GM23248 (cell line): ENCODE measurements around the gene MXI1.

Experiments
- EZH2 ChIP-seq: fragments of 200-600 bp; sonication (generic); IDR thresholded peaks from 2 replicates; pipeline ENCODE4 v1.6.1; 2018; ENCODE audit warnings: antibody characterized with exemption, mild to moderate bottlenecking; ENCODE audit not compliant: insufficient read depth, poor library complexity, severe bottlenecking
- EZH2phosphoT487 ChIP-seq: fragments of 200-600 bp; sonication (generic); IDR thresholded peaks from 2 replicates; pipeline ENCODE4 v1.6.1; 2018; ENCODE audit warnings: antibody characterized with exemption, moderate library complexity, mild to moderate bottlenecking, low read depth; ENCODE audit not compliant: insufficient read depth

- no peak for TF ChIP-seq EZH2
- TF ChIP-seq EZH2phosphoT487: no peak
Observed at GRCh38 chr10:110258542-110258941, 51.1 kb downstream of the MXI1 start.
